OCI-LY3 (cell line): Measurements from ENCODE around the gene MC2R.

Experiments
- CTCF ChIP-seq: fragments of 200-600, 300-600 bp; sonication (generic); IDR thresholded peaks from 2 replicates; pipeline ENCODE4 v1.5.1; 2014; ENCODE audit warnings: antibody characterized with exemption, low read length, low read depth
- EZH2phosphoT487 ChIP-seq: fragments of 200-600 bp; shearing (Covaris generic); IDR thresholded peaks from 2 replicates; pipeline ENCODE4 v1.6.1; 2018; ENCODE audit warnings: antibody characterized with exemption, mixed run types, low read depth

- TF ChIP-seq CTCF, result no peak; the same call in 1 of the 2 replicates
- TF ChIP-seq EZH2phosphoT487, result no peak
Measured at GRCh38 chr18:13909141-13909940, 6.0 kb downstream of the MC2R start.
